Tibial nerve (tissue), 4 donors: ENCODE measurements around the gene TNFAIP8L2. TPM values are rescaled to one million over a fixed set of nuclear protein-coding genes. Genes with fewer than 3 reads are reported as not detected.
A peak's percentile ranks its signal among the peaks of the same experiment; 100 is the strongest.

ENCODE experiments used
- DNase-seq, 2 donors: peaks; one replicate each; pipeline ENCODE4 v3.0.0-alpha.2; 2019; ENCODE audit warnings: low spot score in 2 of 2
- H3K27ac ChIP-seq, 4 donors: fragments of 200-600 bp; sonication (generic) in 3 of 4; one replicate each; pipeline ENCODE4 v1.5.1; 2017 to 2019; ENCODE audit warnings: mild to moderate bottlenecking in 1 of 4
- H3K27me3 ChIP-seq, 2 donors: fragments of 200-600 bp; sonication (generic) in 1 of 2; one replicate each; pipeline versions ENCODE4 v1.5.1 to v1.6.0; 2017 to 2019
- H3K36me3 ChIP-seq, 3 donors: fragments of 200-600 bp; sonication (generic); one replicate each; pipeline ENCODE4 v1.5.1; 2018 to 2019
- H3K4me1 ChIP-seq, 4 donors: fragments of 200-600 bp; sonication (generic) in 3 of 4; one replicate each; pipeline ENCODE4 v1.5.1; 2017 to 2019
- H3K4me3 ChIP-seq, 4 donors: fragments of 200-600 bp; sonication (generic) in 3 of 4; one replicate each; pipeline ENCODE4 v1.5.1; 2017 to 2019; ENCODE audit warnings: mild to moderate bottlenecking in 1 of 4, moderate library complexity in 1 of 4
- H3K9me3 ChIP-seq, 4 donors: fragments of 200-600 bp; sonication (generic) in 3 of 4; one replicate each; pipeline ENCODE4 v1.5.1; 2017 to 2019
- EP300 ChIP-seq, 2 donors: sonication (generic); formaldehyde crosslinking; IDR thresholded peaks; one replicate each; pipeline ENCODE4 v1.6.1; 2017; ENCODE audit warnings: antibody characterized with exemption in 2 of 2, mild to moderate bottlenecking in 1 of 2
- POLR2A ChIP-seq, 2 donors: fragments of 450-650 bp; IDR thresholded peaks; one replicate each; pipeline ENCODE4 v1.6.1; 2017; ENCODE audit warnings: antibody characterized with exemption in 2 of 2, mild to moderate bottlenecking in 2 of 2, moderate library complexity in 2 of 2
- WGBS, 2 donors: methylation state at CpG; one replicate each; pipeline ENCODE4 v1.1.5; 2018; 5-methylcytosine and 5-hydroxymethylcytosine counted together
- total RNA-seq, 4 donors: library from RNA; depleted of rRNA; stranded (reverse); fragments of >200 nt; gene quantifications; one replicate each; pipeline ENCODE4 v1.1.0, GENCODE V29; 2016
- TF ChIP-seq, protein P1 (sequence below), 5 experiments: fragments of 200-600 bp in 3 of 5; fragments of 450-650 bp in 2 of 5; sonication (generic) in 3 of 5; IDR thresholded peaks; one replicate each; pipeline ENCODE4 v1.5.1; 2016 to 2019; ENCODE audit warnings: antibody characterized with exemption in 5 of 5, mild to moderate bottlenecking in 3 of 5, moderate library complexity in 2 of 5

The TNFAIP8L2 gene
- total RNA-seq = 10 to 100 TPM in 1 of 4 donors, 1 to 10 TPM in 3; 4.4 to 12.9 (median 8.6) TPM

- WGBS, 2 donors = 56 to 58% methylated on average over 4 of the region's 4 CpGs
- DNase-seq = peak in 1 of 2 donors; percentile 44
- H3K27me3 ChIP-seq = no peaks in the 10 kb centered on the region
- peak within 1 kb of the TSS in 3 of 4 donors; percentile 7 to 51 (median 43) for H3K27ac ChIP-seq
- peaks cover 0 to 16% (median 3%) of the 10 kb centered on the region in 4 donors for H3K4me1 ChIP-seq
- no peaks in the 10 kb centered on the region for H3K9me3 ChIP-seq
- TF ChIP-seq, protein P1, sequence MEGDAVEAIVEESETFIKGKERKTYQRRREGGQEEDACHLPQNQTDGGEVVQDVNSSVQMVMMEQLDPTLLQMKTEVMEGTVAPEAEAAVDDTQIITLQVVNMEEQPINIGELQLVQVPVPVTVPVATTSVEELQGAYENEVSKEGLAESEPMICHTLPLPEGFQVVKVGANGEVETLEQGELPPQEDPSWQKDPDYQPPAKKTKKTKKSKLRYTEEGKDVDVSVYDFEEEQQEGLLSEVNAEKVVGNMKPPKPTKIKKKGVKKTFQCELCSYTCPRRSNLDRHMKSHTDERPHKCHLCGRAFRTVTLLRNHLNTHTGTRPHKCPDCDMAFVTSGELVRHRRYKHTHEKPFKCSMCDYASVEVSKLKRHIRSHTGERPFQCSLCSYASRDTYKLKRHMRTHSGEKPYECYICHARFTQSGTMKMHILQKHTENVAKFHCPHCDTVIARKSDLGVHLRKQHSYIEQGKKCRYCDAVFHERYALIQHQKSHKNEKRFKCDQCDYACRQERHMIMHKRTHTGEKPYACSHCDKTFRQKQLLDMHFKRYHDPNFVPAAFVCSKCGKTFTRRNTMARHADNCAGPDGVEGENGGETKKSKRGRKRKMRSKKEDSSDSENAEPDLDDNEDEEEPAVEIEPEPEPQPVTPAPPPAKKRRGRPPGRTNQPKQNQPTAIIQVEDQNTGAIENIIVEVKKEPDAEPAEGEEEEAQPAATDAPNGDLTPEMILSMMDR (IDR thresholded peaks at IDR 0.05) = no peak
- no peak for TF ChIP-seq POLR2A (IDR thresholded peaks at IDR 0.05)
- TF ChIP-seq EP300 (IDR thresholded peaks at IDR 0.05) = no peak
- H3K4me3 ChIP-seq = peak within 1 kb of the TSS in 3 of 4 donors; percentile 4 to 41 (median 39)
- peaks cover 0 to 50% (median 0%) of the 10 kb centered on the region in 3 donors for H3K36me3 ChIP-seq
Observed at GRCh38 chr1:151156515-151156819, at the start of gene TNFAIP8L2. Gene TNFAIP8L2 (plus strand): TSS chr1:151156649. CDS start chr1:151158698, 2,049 bp downstream.

- no peak overlapping the region for H3K4me3 ChIP-seq
- H3K36me3 ChIP-seq = peaks cover 0 to 69% (median 4%) of the 10 kb centered on the region in 3 donors
- DNase-seq = no peak
- no peaks in the 10 kb centered on the region for H3K27me3 ChIP-seq
- no peaks in the 10 kb centered on the region for H3K9me3 ChIP-seq
- WGBS, 2 donors = 51 to 52% methylated on average over 2 of the region's 2 CpGs
- no peak for TF ChIP-seq POLR2A (IDR thresholded peaks at IDR 0.05)
- no peak for TF ChIP-seq EP300 (IDR thresholded peaks at IDR 0.05)
- TF ChIP-seq, protein P1 (IDR thresholded peaks at IDR 0.05) = no peak
- H3K27ac ChIP-seq = no peak overlapping the region
- H3K4me1 ChIP-seq = no peaks in the 10 kb centered on the region
Observed at GRCh38 chr1:151106894-151107293, 49.6 kb upstream of the TNFAIP8L2 start.

- WGBS, 2 donors = 93 to 94% methylated on average over 5 of the region's 5 CpGs
- no peak for DNase-seq
- Histone ChIP-seq H3K4me1 (no peaks in the 10 kb centered on the region), H3K27ac (no peak overlapping the region), H3K9me3 (no peaks in the 10 kb centered on the region), H3K27me3 (no peaks in the 10 kb centered on the region), H3K4me3 (no peak overlapping the region), H3K36me3 (peaks cover 0 to 66% (median 4%) of the 10 kb centered on the region in 3 donors)
- TF ChIP-seq EP300 (IDR thresholded peaks at IDR 0.05) = no peak
- TF ChIP-seq, protein P1 (IDR thresholded peaks at IDR 0.05) = no peak
- no peak for TF ChIP-seq POLR2A (IDR thresholded peaks at IDR 0.05)
Observed at GRCh38 chr1:151108331-151108730, 48.1 kb upstream of the TNFAIP8L2 start.

DNA sequence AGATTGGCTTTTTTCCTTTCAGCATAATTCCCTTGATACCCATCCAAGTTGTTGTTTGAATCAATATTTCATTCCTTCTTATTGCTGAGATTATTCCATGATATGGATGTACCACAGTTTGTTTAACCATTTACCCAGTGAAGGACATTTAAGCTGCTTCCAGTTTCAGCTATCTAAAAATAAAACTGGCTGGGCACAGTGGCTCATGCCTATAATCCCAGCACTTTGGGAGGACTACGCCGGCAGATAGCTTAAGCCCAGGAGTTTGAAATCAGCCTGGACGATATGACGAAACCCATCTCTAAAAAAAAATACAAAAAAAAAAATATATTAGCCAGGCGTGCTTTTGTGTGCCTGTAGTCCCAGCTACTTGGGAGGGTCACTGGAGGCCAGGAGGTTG is 42.6 kb upstream of the TNFAIP8L2 start:
- 93 to 99% methylated on average over 5 of the region's 5 CpGs for WGBS, 2 donors
- peaks cover 0 to 69% (median 4%) of the 10 kb centered on the region in 3 donors for H3K36me3 ChIP-seq
- TF ChIP-seq, protein P1 (IDR thresholded peaks at IDR 0.05) = no peak
- TF ChIP-seq POLR2A (IDR thresholded peaks at IDR 0.05) (no peak), EP300 (IDR thresholded peaks at IDR 0.05) (no peak)
- no peaks in the 10 kb centered on the region for H3K27me3 ChIP-seq
- DNase-seq = no peak
- H3K4me1 ChIP-seq = no peaks in the 10 kb centered on the region
- no peak overlapping the region for H3K4me3 ChIP-seq
- no peak overlapping the region for H3K27ac ChIP-seq
- no peaks in the 10 kb centered on the region for H3K9me3 ChIP-seq

GRCh38 chr1:151124763-151125403 is 31.6 kb upstream of the TNFAIP8L2 start:
- H3K4me1 ChIP-seq = no peaks in the 10 kb centered on the region
- WGBS, 2 donors = 80 to 86% methylated on average over 5 of the region's 5 CpGs
- H3K4me3 ChIP-seq = no peak overlapping the region
- DNase-seq = no peak
- H3K27ac ChIP-seq = no peak overlapping the region
- TF ChIP-seq POLR2A (IDR thresholded peaks at IDR 0.05) = no peak
- TF ChIP-seq EP300 (IDR thresholded peaks at IDR 0.05) = no peak
- TF ChIP-seq, protein P1 (IDR thresholded peaks at IDR 0.05) = no peak
- H3K36me3 ChIP-seq = peaks cover 0 to 59% (median 3%) of the 10 kb centered on the region in 3 donors
- no peaks in the 10 kb centered on the region for H3K27me3 ChIP-seq
- no peaks in the 10 kb centered on the region for H3K9me3 ChIP-seq
